H1 (cell line): ENCODE measurements around the gene KIAA1755. TPM values are rescaled to one million over a fixed set of nuclear protein-coding genes. Genes with fewer than 3 reads are reported as not detected.

Experiments used
- CTCF ChIA-PET: fragments of 300-600 bp; sonication (Branson Sonifier 250); formaldehyde crosslinking; loops from one replicate; lab custom pipeline; 2021; ENCODE audit not compliant: partially characterized antibody; lab: Charles Lee
- POLR2A ChIA-PET: fragments of 300-600 bp; sonication (Branson Sonifier 250); formaldehyde crosslinking; loops from one replicate; lab custom pipeline; 2021; ENCODE audit warnings: inconsistent platforms; ENCODE audit not compliant: partially characterized antibody; lab: Charles Lee
- DNase-seq, 2 experiments: peaks; one replicate each; pipeline versions ENCODE4 v3.0.0 to v3.0.0-alpha.2; 2010 to 2022; ENCODE audit warnings: low spot score in 2 of 2, low read depth in 1 of 2, mixed read lengths in 1 of 2
- FAIRE-seq: peaks from 2 replicates; lab custom pipeline; 2011; peaks lifted over from hg19 to GRCh38; lab: Jason Lieb, UNC
- H2AFZ ChIP-seq: 2 replicates; pipeline ENCODE4 v1.8.1; 2012; ENCODE audit warnings: low read length, inconsistent platforms
- H2AK5ac ChIP-seq: 2 replicates; pipeline ENCODE4 v1.6.1; 2013; ENCODE audit warnings: low read depth, low read length
- H2BK120ac ChIP-seq: replicated peaks from 2 replicates; pipeline ENCODE3; 2013; ENCODE audit warnings: low read depth, low read length, inconsistent platforms
- H2BK12ac ChIP-seq: 2 replicates; pipeline ENCODE4 v1.6.1; 2013; ENCODE audit warnings: low read depth, low read length
- H2BK15ac ChIP-seq: 2 replicates; pipeline ENCODE4 v1.6.1; 2013; ENCODE audit warnings: low read length
- H2BK20ac ChIP-seq: 2 replicates; pipeline ENCODE4 v1.6.1; 2013; ENCODE audit warnings: low read length
- H2BK5ac ChIP-seq: 2 replicates; pipeline ENCODE4 v1.6.1; 2013; ENCODE audit warnings: low read depth, low read length
- H3K14ac ChIP-seq: 2 replicates; pipeline ENCODE4 v1.6.1; 2013; ENCODE audit warnings: inconsistent platforms; ENCODE audit not compliant: insufficient read length
- H3K18ac ChIP-seq: 2 replicates; pipeline ENCODE4 v1.6.1; 2013; ENCODE audit warnings: low read length; ENCODE audit errors: extremely low read depth
- H3K23ac ChIP-seq: 2 replicates; pipeline ENCODE4 v1.6.1; 2013; ENCODE audit warnings: inconsistent platforms; ENCODE audit not compliant: insufficient read length
- H3K23me2 ChIP-seq: 2 replicates; pipeline ENCODE4 v1.6.1; 2013; ENCODE audit warnings: low read depth, low read length
- H3K27ac ChIP-seq: 2 replicates; pipeline ENCODE4 v1.6.1; 2011; ENCODE audit warnings: low read depth, low read length, inconsistent platforms
- H3K27me3 ChIP-seq, 4 experiments: replicated peaks in 1 of 4; 1 replicate in 1 of 4; 2 replicates in 3 of 4; pipeline versions ENCODE4 v1.6.1 to v1.8.1; 2011 to 2013; ENCODE audit warnings: low read length in 3 of 4, mild to moderate bottlenecking in 3 of 4, inconsistent platforms in 2 of 4, mixed read lengths in 2 of 4, moderate library complexity in 1 of 4; ENCODE audit not compliant: control insufficient read depth in 3 of 4, insufficient read depth in 3 of 4; ENCODE audit errors: extremely low read depth in 1 of 4
- H3K36me3 ChIP-seq, 4 experiments: 2 replicates each; pipeline versions ENCODE4 v1.6.1 to v1.8.1; 2011 to 2013; ENCODE audit warnings: mild to moderate bottlenecking in 4 of 4, low read length in 3 of 4, moderate library complexity in 2 of 4, control low read depth in 1 of 4, inconsistent platforms in 1 of 4; ENCODE audit not compliant: insufficient read depth in 4 of 4, control insufficient read depth in 2 of 4
- H3K4ac ChIP-seq: replicated peaks from 2 replicates; pipeline ENCODE3; 2013; ENCODE audit warnings: low read length, low read depth, mixed read lengths, inconsistent platforms; ENCODE audit not compliant: insufficient read length
- H3K4me1 ChIP-seq, 4 experiments: replicated peaks in 1 of 4; 1 replicate in 1 of 4; 2 replicates in 3 of 4; pipeline versions ENCODE4 v1.6.1 to v1.8.1; 2011 to 2013; ENCODE audit warnings: low read length in 3 of 4, inconsistent platforms in 2 of 4, mixed read lengths in 1 of 4; ENCODE audit not compliant: insufficient read depth in 4 of 4, control insufficient read depth in 3 of 4
- H3K4me2 ChIP-seq, 2 experiments: 2 replicates each; pipeline versions ENCODE4 v1.6.1 to v1.8.1; 2011 to 2013; ENCODE audit warnings: low read depth in 2 of 2, low read length in 2 of 2, control low read depth in 1 of 2, inconsistent platforms in 1 of 2, mild to moderate bottlenecking in 1 of 2; ENCODE audit not compliant: insufficient read depth in 1 of 2
- H3K4me3 ChIP-seq, 4 experiments: fragments of 200-600, 300-600 bp in 1 of 4; sonication (generic), shearing (Covaris generic), sonication (Bioruptor Twin) in 1 of 4; 2 replicates each; pipeline versions ENCODE4 v1.5.1 to v1.8.1; 2011 to 2016; ENCODE audit warnings: low read length in 4 of 4, low read depth in 3 of 4, control low read depth in 2 of 4, inconsistent platforms in 2 of 4, mild to moderate bottlenecking in 2 of 4, mixed read lengths in 1 of 4, moderate library complexity in 1 of 4; ENCODE audit not compliant: insufficient read depth in 2 of 4; ENCODE audit errors: extremely low read depth in 1 of 4
- H3K56ac ChIP-seq: replicated peaks from 2 replicates; pipeline ENCODE3; 2013; ENCODE audit warnings: low read depth, mild to moderate bottlenecking, mixed read lengths, low read length, inconsistent platforms; ENCODE audit not compliant: insufficient read length
- H3K79me1 ChIP-seq: 2 replicates; pipeline ENCODE4 v1.6.1; 2013; ENCODE audit warnings: low read depth, low read length, control low read depth
- H3K79me2 ChIP-seq, 2 experiments: 2 replicates each; pipeline versions ENCODE4 v1.6.1 to v1.8.1; 2012 to 2013; ENCODE audit warnings: low read length in 2 of 2, mild to moderate bottlenecking in 2 of 2, inconsistent platforms in 1 of 2; ENCODE audit not compliant: insufficient read depth in 2 of 2, control insufficient read depth in 1 of 2
- H3K9ac ChIP-seq, 4 experiments: replicated peaks in 1 of 4; 1 replicate in 1 of 4; 2 replicates in 3 of 4; pipeline versions ENCODE4 v1.6.1 to v1.8.1; 2011 to 2013; ENCODE audit warnings: low read depth in 3 of 4, low read length in 3 of 4, control low read depth in 2 of 4, mild to moderate bottlenecking in 2 of 4, moderate library complexity in 2 of 4, inconsistent platforms in 1 of 4; ENCODE audit errors: extremely low read depth in 1 of 4
- H3K9me3 ChIP-seq, 2 experiments: 2 replicates each; pipeline versions ENCODE4 v1.6.1 to v1.8.1; 2012 to 2013; ENCODE audit warnings: mild to moderate bottlenecking in 2 of 2, moderate library complexity in 2 of 2, control low read depth in 1 of 2, inconsistent platforms in 1 of 2, low read depth in 1 of 2, low read length in 1 of 2, mixed read lengths in 1 of 2; ENCODE audit not compliant: insufficient read depth in 2 of 2
- H4K20me1 ChIP-seq, 2 experiments: replicated peaks in 1 of 2; 2 replicates each; pipeline versions ENCODE3 to v1.8.1; 2011 to 2013; ENCODE audit warnings: inconsistent platforms in 2 of 2, low read length in 2 of 2, mild to moderate bottlenecking in 1 of 2; ENCODE audit not compliant: insufficient read depth in 2 of 2, control insufficient read depth in 1 of 2
- H4K5ac ChIP-seq: 2 replicates; pipeline ENCODE4 v1.6.1; 2013; ENCODE audit warnings: low read length, low read depth, mixed read lengths, inconsistent platforms; ENCODE audit not compliant: insufficient read length
- H4K8ac ChIP-seq: 2 replicates; pipeline ENCODE4 v1.8.0; 2013; ENCODE audit warnings: mild to moderate bottlenecking, moderate library complexity, low read length, inconsistent platforms; ENCODE audit not compliant: insufficient read depth; ENCODE audit errors: extremely low read depth
- H4K91ac ChIP-seq: replicated peaks from 2 replicates; pipeline ENCODE3; 2013; ENCODE audit warnings: low read length, mixed read lengths, inconsistent platforms; ENCODE audit not compliant: insufficient read length
- ATF2 ChIP-seq: IDR thresholded peaks from 2 replicates; pipeline ENCODE4 v1.6.1; 2012; ENCODE audit warnings: low read length, inconsistent platforms
- CTBP2 ChIP-seq: IDR thresholded peaks from 2 replicates; pipeline ENCODE4 v1.7.0; 2011; ENCODE audit warnings: borderline replicate concordance, mild to moderate bottlenecking, moderate library complexity, mixed read lengths, low read length; ENCODE audit not compliant: insufficient read depth, insufficient read length
- EZH2 ChIP-seq: fragments of 200-600 bp; sonication (generic); IDR thresholded peaks from 2 replicates; pipeline ENCODE4 v1.7.1; 2012; ENCODE audit warnings: low read depth, mild to moderate bottlenecking, moderate library complexity, low read length, inconsistent platforms; ENCODE audit not compliant: severe bottlenecking
- HDAC6 ChIP-seq: IDR thresholded peaks from one replicate; pipeline ENCODE4 v1.7.1; 2012; ENCODE audit warnings: low read depth, mild to moderate bottlenecking, inconsistent platforms, low read length, moderate library complexity
- POLR2AphosphoS5 ChIP-seq: IDR thresholded peaks from 2 replicates; pipeline ENCODE4 v1.6.1; 2011; ENCODE audit warnings: low read depth, low read length
- POU5F1 ChIP-seq: IDR thresholded peaks from 2 replicates; pipeline ENCODE4 v1.6.1; 2011; ENCODE audit warnings: low read depth, mild to moderate bottlenecking, low read length, moderate library complexity
- SIX5 ChIP-seq: IDR thresholded peaks from 2 replicates; pipeline ENCODE4 v1.6.1; 2011; ENCODE audit warnings: mild to moderate bottlenecking, low read depth, low read length
- SP1 ChIP-seq: IDR thresholded peaks from 2 replicates; pipeline ENCODE4 v1.6.1; 2011; ENCODE audit warnings: low read depth, low read length
- SRF ChIP-seq: IDR thresholded peaks from 2 replicates; pipeline ENCODE4 v1.6.1; 2011; ENCODE audit warnings: mild to moderate bottlenecking, low read depth, low read length, moderate library complexity
- TAF7 ChIP-seq: optimal IDR thresholded peaks from 2 replicates; pipeline ENCODE3; 2011; ENCODE audit warnings: low read depth, mild to moderate bottlenecking, inconsistent platforms, low read length, moderate library complexity, borderline replicate concordance
- USF2 ChIP-seq: IDR thresholded peaks from 2 replicates; pipeline ENCODE4 v1.6.1; 2011; ENCODE audit warnings: low read length, improper control_type of control experiment
- YY1 ChIP-seq: IDR thresholded peaks from 2 replicates; pipeline ENCODE4 v1.6.1; 2011; ENCODE audit warnings: low read depth, mild to moderate bottlenecking, low read length
- WGBS, 2 experiments: shearing (Covaris generic) in 1 of 2; methylation state at CpG; one replicate each; pipeline versions ENCODE4 v1.1.6 to v1.1.7; 2013 to 2015; ENCODE audit warnings: low lambda C conversion rate in 2 of 2, mixed read lengths in 2 of 2, inconsistent platforms in 1 of 2, low coverage in 1 of 2, missing lambda C conversion rate in 1 of 2; ENCODE audit not compliant: insufficient replicate concordance in 2 of 2, insufficient coverage in 1 of 2, insufficient read length in 1 of 2; ENCODE audit errors: extremely low coverage in 1 of 2, missing lambda C conversion rate in 1 of 2; 5-methylcytosine and 5-hydroxymethylcytosine counted together
- polyA plus RNA-seq, 7 experiments: library from polyadenylated mRNA; depleted of rRNA in 3 of 7; stranded (reverse) in 5 of 7; unstranded in 2 of 7; fragments of >200 nt in 5 of 7; fragments of 200-250 nt in 2 of 7; gene quantifications; 1 replicate in 5 of 7; 2 replicates in 1 of 7; 4 replicates in 1 of 7; pipeline versions ENCODE4 v1.2.1 to v1.2.3, GENCODE V29; 2011 to 2013; ENCODE audit warnings: missing spikeins in 2 of 7, mixed read lengths in 2 of 7
- total RNA-seq: library from RNA; stranded (reverse); fragmentation: NEBNext Ultra II Directional; extraction: Animal tissue kit (Norgen Biotek cat#: 25700); gene quantifications from 2 replicates; pipeline ENCODE4 v1.2.1, GENCODE V29; 2021

The KIAA1755 gene
- total and polyA plus RNA-seq, 2 of the 8 experiments (the other 6 are each of a cell fraction or from before 2014, with no cell fraction given) = 0.23 TPM; not detected in 1

GRCh38 chr20:38196076-38196475 lies 64.5 kb downstream of the KIAA1755 start:
- Histone ChIP-seq H3K79me2 (no peaks in the 10 kb centered on the region), H2BK20ac (no peak overlapping the region), H3K4me2 (no peak overlapping the region), H3K9ac (no peak overlapping the region), H2AFZ (no peak overlapping the region), H4K5ac (no peak overlapping the region), H3K14ac (no peak overlapping the region), H2BK15ac (no peak overlapping the region), H3K27me3 (no peaks in the 10 kb centered on the region), H4K8ac (no peak overlapping the region), H3K4me3 (no peak overlapping the region), H3K23me2 (peaks cover 2% of the 10 kb centered on the region; the same call in 1 of the 2 replicates), H2BK5ac (no peak overlapping the region), H3K4ac (no peak overlapping the region), H3K79me1 (no peaks in the 10 kb centered on the region), H3K23ac (no peak overlapping the region), H3K18ac (no peak overlapping the region), H3K9me3 (no peaks in the 10 kb centered on the region), H3K27ac (no peak overlapping the region), H3K36me3 (no peaks in the 10 kb centered on the region), H2BK120ac (no peak overlapping the region), H4K91ac (no peak overlapping the region), H4K20me1 (no peaks in the 10 kb centered on the region), H2AK5ac (no peak overlapping the region), H3K56ac (no peak overlapping the region), H3K4me1 (no peaks in the 10 kb centered on the region), H2BK12ac (no peak overlapping the region)
- CTCF ChIA-PET = interaction anchor here (0.8 to 3.6 kb wide), 10 partner anchors 8 to 138 kb away, joined by 3 to 24 read pairs (median 4); no protein-coding TSS in a partner anchor
- FAIRE-seq = no peak
- no peak for DNase-seq
- POLR2A ChIA-PET = interaction anchor here (0.6 to 1.2 kb wide), 2 partner anchors 16 to 123 kb away, joined by 3 read pairs; no protein-coding TSS in a partner anchor
- 91% methylated on average over 4 of the region's 4 CpGs; no CpG with 5 or more reads in 1 of the 2 experiments for WGBS, 2 experiments
- TF ChIP-seq POLR2AphosphoS5 (no peak), HDAC6 (no peak), TAF7 (no peak), SP1 (no peak), EZH2 (no peak), SRF (no peak), SIX5 (no peak), POU5F1 (no peak), CTBP2 (no peak), YY1 (no peak), USF2 (no peak), ATF2 (no peak)
